T-cell (primary cell): ENCODE results near the gene DNAJC2. TPM values are rescaled to one million over a fixed set of nuclear protein-coding genes. Genes with fewer than 3 reads are reported as not detected.
"Not testable (repeated sequence)": the region's sequence is repeated elsewhere in the genome, so short reads cannot be mapped to it uniquely, and the experiment has no call there.

Experiments
- ATAC-seq, 4 experiments: fragments of 200-7000 bp in 3 of 4; fragments of 150-1000 bp in 1 of 4; cut with Tn5 transposase; replicated peaks in 1 of 4; 1 replicate in 3 of 4; 2 replicates in 1 of 4; pipeline ENCODE4 v1.10.0; 2021; ENCODE audit warnings: moderate library complexity in 3 of 4, mild to moderate bottlenecking in 2 of 4, moderate number of reproducible peaks in 1 of 4
- CTCF ChIA-PET, 2 donors: fragments of 300-600 bp; sonication (Branson Sonifier 250); formaldehyde crosslinking; loops; one replicate each; lab custom pipeline; 2022; ENCODE audit warnings: antibody characterized with exemption in 2 of 2; lab: Charles Lee
- POLR2A ChIA-PET, 2 donors: fragments of 300-600 bp; sonication (Branson Sonifier 250); formaldehyde crosslinking; loops; one replicate each; lab custom pipeline; 2022; ENCODE audit warnings: antibody characterized with exemption in 2 of 2; lab: Charles Lee
- DNase-seq, 35 experiments: peaks; one replicate each; pipeline versions ENCODE4 v3.0.0 to v3.0.0-alpha.2; 2013 to 2023
- H3K27ac ChIP-seq: one replicate; pipeline ENCODE4 v1.5.1; 2013; ENCODE audit warnings: low read length
- H3K27me3 ChIP-seq, 2 experiments: replicated peaks in 1 of 2; 1 replicate in 1 of 2; 2 replicates in 1 of 2; pipeline versions ENCODE4 v1.6.1 to v1.7.0; 2013; ENCODE audit warnings: low read length in 1 of 2, mixed read lengths in 1 of 2; ENCODE audit not compliant: control insufficient read depth in 2 of 2, insufficient read depth in 2 of 2; ENCODE audit errors: extremely low read depth in 1 of 2
- H3K36me3 ChIP-seq, 2 donors: 1 replicate in 1 of 2; 2 replicates in 1 of 2; pipeline versions ENCODE4 v1.6.1 to v1.7.0; 2013; ENCODE audit warnings: low read length in 1 of 2; ENCODE audit not compliant: control insufficient read depth in 2 of 2, insufficient read depth in 1 of 2; ENCODE audit errors: extremely low read depth in 1 of 2
- H3K4me1 ChIP-seq, 2 experiments: 1 replicate in 1 of 2; 2 replicates in 1 of 2; pipeline versions ENCODE4 v1.6.1 to v1.7.0; 2013; ENCODE audit warnings: low read length in 2 of 2, mixed read lengths in 1 of 2; ENCODE audit not compliant: insufficient read depth in 2 of 2, control insufficient read depth in 1 of 2; ENCODE audit errors: extremely low read depth in 1 of 2
- H3K4me3 ChIP-seq, 2 donors: 1 replicate in 1 of 2; 2 replicates in 1 of 2; pipeline versions ENCODE4 v1.5.1 to v1.7.0; 2013; ENCODE audit warnings: mild to moderate bottlenecking in 2 of 2, low read length in 1 of 2, moderate library complexity in 1 of 2; ENCODE audit not compliant: control insufficient read depth in 1 of 2; ENCODE audit errors: extremely low read depth in 1 of 2
- H3K9me3 ChIP-seq: 2 replicates; pipeline ENCODE4 v1.7.0; 2013
- H3K27ac Mint-ChIP-seq, 2 donors: one replicate each; pipeline ENCODE4 v1.8.0; 2020 to 2021; ENCODE audit warnings: mild to moderate bottlenecking in 2 of 2, mixed read lengths in 2 of 2
- H3K27me3 Mint-ChIP-seq, 2 donors: one replicate each; pipeline ENCODE4 v1.8.0; 2021 to 2022; ENCODE audit warnings: mixed read lengths in 2 of 2
- H3K36me3 Mint-ChIP-seq: one replicate; pipeline ENCODE4 v1.8.0; 2021; ENCODE audit warnings: mixed read lengths
- H3K4me1 Mint-ChIP-seq, 3 donors: one replicate each; pipeline ENCODE4 v1.8.0; 2020 to 2022; ENCODE audit warnings: mixed read lengths in 3 of 3, mild to moderate bottlenecking in 1 of 3
- H3K4me3 Mint-ChIP-seq, 3 donors: one replicate each; pipeline ENCODE4 v1.8.0; 2020 to 2022; ENCODE audit warnings: mild to moderate bottlenecking in 3 of 3, mixed read lengths in 3 of 3, moderate library complexity in 3 of 3
- H3K9me3 Mint-ChIP-seq, 3 donors: one replicate each; pipeline ENCODE4 v1.8.0; 2020 to 2022; ENCODE audit warnings: mixed read lengths in 3 of 3
- WGBS: methylation state at CpG from one replicate; pipeline ENCODE4 v1.1.5; 2013; ENCODE audit warnings: missing lambda C conversion rate; ENCODE audit not compliant: insufficient coverage; 5-methylcytosine and 5-hydroxymethylcytosine counted together
- total RNA-seq, 35 experiments: library from RNA in 6 of 35; stranded (reverse) in 6 of 35; fragments of 120-200 nt in 1 of 35; gene quantifications; one replicate each; pipeline versions ENCODE4 v1.2.1 to v1.2.4 and lab custom pipeline; 2013 to 2026

DNAJC2 gene
- total RNA-seq, 5 donors from 2014 or later (not counting 1 experiment from before 2014, with no cell fraction given), result 34.5 to 57.6 (median 40.0) TPM

DNA sequence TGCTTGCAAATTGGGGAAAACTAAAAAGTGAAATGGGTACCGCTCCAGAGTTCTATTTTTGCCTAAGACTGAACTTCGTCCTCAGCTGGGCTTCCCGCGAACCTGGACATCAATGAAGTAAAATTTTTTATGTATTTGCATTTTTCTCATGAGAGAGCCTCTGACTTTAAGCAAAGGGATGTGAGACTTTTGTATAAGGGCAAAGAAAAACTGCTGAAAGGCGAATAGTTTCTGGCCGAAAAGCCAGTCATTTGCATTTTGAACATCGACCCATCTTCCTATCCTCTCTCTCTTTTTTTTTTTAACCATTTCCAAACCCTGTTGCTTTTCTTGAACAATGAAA lies 46.8 kb downstream of the DNAJC2 start:
- POLR2A ChIA-PET, result interaction anchor here in 1 of 2 donors (0.9 kb wide), 1 partner anchor 9 kb away, joined by 3 read pairs; no protein-coding TSS in a partner anchor
- peak overlapping the region; percentile 80 to 93 for H3K27ac Mint-ChIP-seq

DNA sequence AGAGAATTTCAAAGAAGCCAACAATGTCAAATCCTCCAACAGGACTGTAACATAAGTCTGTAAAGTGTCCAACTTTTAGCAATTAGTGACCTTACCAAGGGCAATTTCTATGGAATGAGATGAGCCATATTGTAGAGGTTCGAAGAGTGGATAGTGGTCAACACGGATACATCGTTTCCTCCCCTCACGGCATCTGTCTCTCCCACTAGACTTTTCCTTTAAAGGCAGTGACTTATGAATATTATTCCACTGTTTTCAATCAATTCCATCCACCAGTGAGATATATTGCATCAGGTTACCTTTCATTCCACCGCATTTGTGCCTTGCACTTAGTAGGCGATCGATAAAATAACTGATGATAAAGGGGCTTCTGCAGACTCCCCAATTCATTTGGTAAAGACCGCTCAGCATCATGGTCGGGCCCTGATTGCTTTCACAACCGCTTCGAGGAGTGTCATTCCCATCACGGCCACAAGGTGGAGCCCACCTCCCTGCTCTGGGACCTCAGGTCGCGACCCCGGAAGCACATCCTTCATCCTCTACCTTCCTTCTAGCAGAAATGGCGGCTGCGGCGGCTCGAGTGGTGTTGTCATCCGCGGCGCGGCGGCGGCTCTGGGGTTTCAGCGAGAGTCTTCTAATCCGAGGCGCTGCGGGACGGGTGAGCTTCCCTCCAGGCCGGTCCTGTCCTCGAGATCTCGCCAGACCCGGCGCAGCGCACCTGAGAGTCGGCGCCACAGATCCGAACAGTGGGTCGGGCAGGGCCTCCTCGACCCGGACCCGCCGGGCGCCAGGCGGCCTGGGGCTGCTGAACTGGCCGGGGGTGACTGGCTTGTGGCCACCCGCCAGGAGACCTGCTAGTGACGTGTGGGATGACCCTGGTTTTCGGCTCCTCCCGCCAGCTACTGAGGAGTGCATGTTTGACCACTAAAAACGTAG lies 47.4 kb downstream of the DNAJC2 start, which contains the start of gene PMPCB:
Gene PMPCB, plus strand, starts transcription at position 535 of the 936 bp plus-strand sequence. Its CDS starts 25 bp downstream, at position 560.
- DNase-seq (peak; percentile 89 to 99 (median 96)), ATAC-seq (peak; percentile 96 to 100 (median 98))
- peak within 1 kb of the TSS; percentile 80 to 93 for H3K27ac Mint-ChIP-seq
- no peaks in the 10 kb centered on the region for H3K27me3 Mint-ChIP-seq
- H3K36me3 Mint-ChIP-seq, result peaks cover 15% of the 10 kb centered on the region
- H3K9me3 Mint-ChIP-seq, result no peaks in the 10 kb centered on the region
- H3K27ac ChIP-seq, result peak within 1 kb of the TSS; percentile 86
- ChIA-PET POLR2A (interaction anchor here in 1 of 2 donors (0.9 kb wide), 1 partner anchor 10 kb away, joined by 3 read pairs; no protein-coding TSS in a partner anchor), CTCF (interaction anchor here in 1 of 2 donors (0.9 to 1.0 kb wide), 2 partner anchors 9 to 51 kb away, joined by 3 to 5 read pairs; partner anchors contain the start of gene PSMC2)
- peaks cover 9 to 16% of the 10 kb centered on the region in 2 experiments for H3K4me1 ChIP-seq
- 2% methylated on average over 49 of the region's 52 CpGs for WGBS
- H3K36me3 ChIP-seq, result peaks cover 8 to 26% of the 10 kb centered on the region in 2 donors
- no peaks in the 10 kb centered on the region for H3K9me3 ChIP-seq
- no peaks in the 10 kb centered on the region for H3K27me3 ChIP-seq
- H3K4me3 ChIP-seq, result peak within 1 kb of the TSS; percentile 80 to 89
- peaks cover 34 to 39% (median 39%) of the 10 kb centered on the region in 3 donors for H3K4me1 Mint-ChIP-seq
- peak within 1 kb of the TSS; percentile 88 to 91 (median 91) for H3K4me3 Mint-ChIP-seq

More for the DNA sequence above, 46.8 kb downstream of the DNAJC2 start:
- peak overlapping the region; percentile 80 to 89 for H3K4me3 ChIP-seq
- CTCF ChIA-PET, result interaction anchor here in 1 of 2 donors (0.9 to 1.0 kb wide), 2 partner anchors 8 to 50 kb away, joined by 3 to 5 read pairs; partner anchors contain the start of gene PSMC2
- H3K27me3 ChIP-seq, result no peaks in the 10 kb centered on the region
- Mint-ChIP-seq H3K9me3 (no peaks in the 10 kb centered on the region), H3K27me3 (no peaks in the 10 kb centered on the region), H3K4me3 (peak overlapping the region; percentile 88 to 91 (median 91)), H3K36me3 (peaks cover 19% of the 10 kb centered on the region), H3K4me1 (peaks cover 34 to 43% (median 42%) of the 10 kb centered on the region in 3 donors)
- DNase-seq, result no peak
- H3K36me3 ChIP-seq, result peaks cover 8 to 33% of the 10 kb centered on the region in 2 donors
- WGBS, result 0% methylated on average over 4 of the region's 7 CpGs
- H3K4me1 ChIP-seq, result peaks cover 9 to 16% of the 10 kb centered on the region in 2 experiments
- H3K9me3 ChIP-seq, result no peaks in the 10 kb centered on the region
- H3K27ac ChIP-seq, result peak overlapping the region; percentile 86
- no peak for ATAC-seq

DNA sequence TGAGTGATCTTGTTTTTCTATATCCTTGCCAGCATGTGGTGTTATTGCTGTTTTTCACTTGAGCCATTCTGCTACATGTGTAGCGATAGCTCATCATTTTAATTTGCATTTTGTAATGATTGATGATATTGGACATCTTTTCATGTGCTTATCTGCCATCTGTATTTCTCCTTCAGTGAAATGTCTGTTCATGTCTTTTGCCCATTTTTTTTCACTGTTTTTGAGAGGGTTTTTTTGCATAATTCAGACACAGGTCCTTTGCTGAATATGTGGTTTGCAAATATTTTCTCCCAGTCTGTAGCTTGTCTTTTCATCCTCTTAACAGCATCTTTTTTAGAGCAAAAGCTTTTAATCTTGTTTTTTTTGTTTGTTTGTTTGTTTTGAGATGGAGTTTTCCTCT lies 51.0 kb downstream of the DNAJC2 start:
- peaks cover 7 to 12% of the 10 kb centered on the region in 2 donors for H3K27me3 Mint-ChIP-seq
- ChIA-PET CTCF (no interaction called here), POLR2A (interaction anchor here in 1 of 2 donors (0.6 kb wide), 1 partner anchor 25 kb away, joined by 5 read pairs; no protein-coding TSS in a partner anchor)
- H3K4me3 Mint-ChIP-seq, result no peak overlapping the region
- no peak overlapping the region for H3K27ac Mint-ChIP-seq
- H3K4me3 ChIP-seq, result no peak overlapping the region
- H3K36me3 ChIP-seq, result no peaks in the 10 kb centered on the region
- WGBS, result no CpG with 5 or more reads among the region's 1 CpG
- DNase-seq (no peak), ATAC-seq (no peak)
- no peaks in the 10 kb centered on the region for H3K36me3 Mint-ChIP-seq
- peaks cover 21 to 24% (median 22%) of the 10 kb centered on the region in 3 donors for H3K4me1 Mint-ChIP-seq
- H3K9me3 Mint-ChIP-seq, result no peaks in the 10 kb centered on the region
- peaks cover 2 to 4% of the 10 kb centered on the region in 2 experiments for H3K27me3 ChIP-seq
- H3K9me3 ChIP-seq, result no peaks in the 10 kb centered on the region
- H3K27ac ChIP-seq, result no peak overlapping the region
- H3K4me1 ChIP-seq, result peaks cover 7 to 14% of the 10 kb centered on the region in 2 experiments

DNA sequence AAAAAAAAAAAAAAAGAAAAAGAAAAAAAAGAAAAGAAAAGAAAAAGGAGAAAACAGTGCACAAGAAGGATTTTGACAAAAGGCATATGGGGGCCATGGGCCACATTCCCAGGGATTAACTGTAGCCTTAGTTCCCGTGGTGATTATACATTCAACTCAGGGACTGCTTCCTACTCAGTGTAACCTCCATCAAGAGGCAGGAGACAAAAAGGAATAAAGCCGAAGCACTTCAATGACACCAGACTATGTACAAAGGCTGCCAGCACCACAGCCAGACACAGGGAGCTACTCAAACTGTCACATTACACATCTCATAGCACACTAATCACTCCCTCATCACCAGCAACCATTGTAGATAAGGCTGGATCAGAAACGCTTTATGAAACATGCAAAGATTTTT lies 52.4 kb downstream of the DNAJC2 start:
- CTCF ChIA-PET, result no interaction called here

DNA sequence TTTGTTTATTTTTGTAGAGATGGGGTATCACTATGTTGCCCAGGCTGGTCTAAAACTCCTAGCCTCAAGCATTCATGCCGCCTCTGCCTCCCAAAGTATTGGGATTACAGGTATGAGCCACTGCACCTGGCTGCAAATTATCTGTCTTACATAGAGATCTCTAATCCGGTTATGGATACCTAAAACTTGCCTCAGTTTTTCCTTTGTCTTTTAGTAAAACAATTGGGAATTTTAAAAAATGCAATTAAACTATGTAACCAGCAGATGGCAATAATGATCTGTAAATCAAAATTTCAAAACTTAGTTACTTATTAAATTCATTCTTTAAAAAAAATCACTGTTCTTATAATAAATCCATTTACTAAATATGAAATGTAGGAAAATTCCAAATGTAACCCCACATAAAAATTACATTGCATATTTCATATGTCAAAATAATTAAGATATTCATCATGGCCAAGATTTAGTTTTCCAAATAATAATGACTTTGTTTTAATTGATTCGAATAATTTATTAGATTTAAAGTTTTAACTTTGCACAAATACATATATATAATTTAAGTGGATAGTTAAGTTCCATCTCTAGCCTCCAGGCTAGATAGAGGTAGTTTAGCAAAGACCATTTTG lies 61.7 kb downstream of the DNAJC2 start:
- H3K36me3 ChIP-seq, H3K4me3 Mint-ChIP-seq, H3K27me3 ChIP-seq, CTCF ChIA-PET, H3K27ac Mint-ChIP-seq, ATAC-seq, H3K36me3 Mint-ChIP-seq, H3K9me3 Mint-ChIP-seq, H3K27me3 Mint-ChIP-seq, DNase-seq, H3K9me3 ChIP-seq, H3K27ac ChIP-seq, H3K4me3 ChIP-seq: not testable (repeated sequence)
- POLR2A ChIA-PET, result interaction anchor here in 1 of 2 donors (0.5 kb wide), 1 partner anchor 147 kb away, joined by 5 read pairs; no protein-coding TSS in a partner anchor
- peaks cover 22 to 26% (median 22%) of the 10 kb centered on the region in 3 donors for H3K4me1 Mint-ChIP-seq
- H3K4me1 ChIP-seq, result peaks cover 2 to 12% of the 10 kb centered on the region in 2 experiments
- no CpG with 5 or more reads among the region's 3 CpGs for WGBS

More for the DNA sequence above, 52.4 kb downstream of the DNAJC2 start:
- no peak for DNase-seq
- Histone ChIP-seq H3K4me3 (no peak overlapping the region), H3K4me1 (peaks cover 0 to 4% of the 10 kb centered on the region in 2 experiments), H3K27me3 (peaks cover 2 to 4% of the 10 kb centered on the region in 2 experiments), H3K27ac (no peak overlapping the region), H3K36me3 (no peaks in the 10 kb centered on the region), H3K9me3 (no peaks in the 10 kb centered on the region)
- H3K27me3 Mint-ChIP-seq, result peaks cover 7 to 12% of the 10 kb centered on the region in 2 donors
- no peak overlapping the region for H3K4me3 Mint-ChIP-seq
- 100% methylated on average over 1 of the region's 3 CpGs for WGBS
- ATAC-seq, result no peak
- POLR2A ChIA-PET, result no interaction called here
- no peak overlapping the region for H3K27ac Mint-ChIP-seq
- no peaks in the 10 kb centered on the region for H3K36me3 Mint-ChIP-seq
- peaks cover 10 to 14% (median 11%) of the 10 kb centered on the region in 3 donors for H3K4me1 Mint-ChIP-seq
- H3K9me3 Mint-ChIP-seq, result no peaks in the 10 kb centered on the region
